Trophoblast cell (in vitro differentiated cells and primary cell): ENCODE results near the gene WLS.

ENCODE experiments used
- DNase-seq, 2 donors: peaks; one replicate each; pipeline ENCODE4 v3.0.0-alpha.2; 2016
- H2AFZ ChIP-seq: 2 replicates; pipeline ENCODE4 v1.6.1; 2013; ENCODE audit warnings: low read length, moderate library complexity, mild to moderate bottlenecking; ENCODE audit not compliant: insufficient read depth, poor library complexity
- H2AK5ac ChIP-seq: 2 replicates; pipeline ENCODE4 v1.6.1; 2013; ENCODE audit warnings: mild to moderate bottlenecking, low read length
- H2BK120ac ChIP-seq: 2 replicates; pipeline ENCODE4 v1.6.1; 2013; ENCODE audit warnings: low read length, mild to moderate bottlenecking, moderate library complexity; ENCODE audit not compliant: insufficient read depth, poor library complexity
- H2BK12ac ChIP-seq: 2 replicates; pipeline ENCODE4 v1.6.1; 2013; ENCODE audit warnings: mild to moderate bottlenecking, low read length, moderate library complexity
- H2BK5ac ChIP-seq: 2 replicates; pipeline ENCODE4 v1.6.1; 2013; ENCODE audit warnings: low read length, low read depth, moderate library complexity, mild to moderate bottlenecking; ENCODE audit not compliant: poor library complexity
- H3K14ac ChIP-seq: 2 replicates; pipeline ENCODE4 v1.6.1; 2013; ENCODE audit warnings: mild to moderate bottlenecking, low read length
- H3K18ac ChIP-seq: 2 replicates; pipeline ENCODE4 v1.6.1; 2013; ENCODE audit warnings: mild to moderate bottlenecking, low read length
- H3K23ac ChIP-seq: 2 replicates; pipeline ENCODE4 v1.6.1; 2013; ENCODE audit warnings: low read length
- H3K27ac ChIP-seq: 2 replicates; pipeline ENCODE4 v1.5.1; 2013; ENCODE audit warnings: low read depth, mild to moderate bottlenecking, inconsistent platforms, low read length, moderate library complexity
- H3K27me3 ChIP-seq: 2 replicates; pipeline ENCODE4 v1.6.1; 2013; ENCODE audit warnings: inconsistent platforms, mild to moderate bottlenecking, low read length, moderate library complexity; ENCODE audit not compliant: insufficient read depth
- H3K36me3 ChIP-seq, 2 experiments: 1 replicate in 1 of 2; 2 replicates in 1 of 2; pipeline ENCODE4 v1.6.1; 2013; ENCODE audit warnings: low read length in 2 of 2, mild to moderate bottlenecking in 2 of 2, moderate library complexity in 1 of 2; ENCODE audit not compliant: insufficient read depth in 2 of 2, control insufficient read depth in 1 of 2
- H3K4ac ChIP-seq: 2 replicates; pipeline ENCODE4 v1.6.1; 2013; ENCODE audit warnings: low read depth, mild to moderate bottlenecking, low read length, moderate library complexity
- H3K4me1 ChIP-seq, 2 experiments: 1 replicate in 1 of 2; 2 replicates in 1 of 2; pipeline ENCODE4 v1.6.1; 2013; ENCODE audit warnings: low read length in 2 of 2, mild to moderate bottlenecking in 2 of 2, moderate library complexity in 1 of 2; ENCODE audit not compliant: insufficient read depth in 2 of 2, control insufficient read depth in 1 of 2
- H3K4me2 ChIP-seq: 2 replicates; pipeline ENCODE4 v1.6.1; 2013; ENCODE audit warnings: inconsistent platforms, mild to moderate bottlenecking, low read length, moderate library complexity
- H3K4me3 ChIP-seq: 2 replicates; pipeline ENCODE4 v1.5.1; 2013; ENCODE audit warnings: mild to moderate bottlenecking, low read depth, low read length, inconsistent platforms
- H3K79me1 ChIP-seq: one replicate; pipeline ENCODE4 v1.6.1; 2013; ENCODE audit warnings: low read length
- H3K79me2 ChIP-seq: 2 replicates; pipeline ENCODE4 v1.6.1; 2013; ENCODE audit warnings: low read length, mild to moderate bottlenecking; ENCODE audit not compliant: control insufficient read depth, insufficient read depth, poor library complexity
- H3K9ac ChIP-seq: 2 replicates; pipeline ENCODE4 v1.6.1; 2013; ENCODE audit warnings: mild to moderate bottlenecking, low read length
- H3K9me3 ChIP-seq: 2 replicates; pipeline ENCODE4 v1.6.1; 2013; ENCODE audit warnings: low read depth, mild to moderate bottlenecking, control low read depth, inconsistent platforms, low read length; ENCODE audit not compliant: insufficient read depth
- H4K12ac ChIP-seq: 2 replicates; pipeline ENCODE4 v1.6.1; 2013; ENCODE audit warnings: low read depth, mild to moderate bottlenecking, low read length, moderate library complexity
- H4K8ac ChIP-seq: 2 replicates; pipeline ENCODE4 v1.6.1; 2013; ENCODE audit warnings: low read depth, mild to moderate bottlenecking, low read length, moderate library complexity
- H4K91ac ChIP-seq: one replicate; pipeline ENCODE4 v1.6.1; 2013; ENCODE audit warnings: low read depth, mild to moderate bottlenecking, low read length, moderate library complexity
- WGBS: extraction: QIAGEN DNeasy Blood & Tissue Kit; methylation state at CpG from one replicate; pipeline ENCODE4 v1.1.7; 2013; ENCODE audit warnings: missing lambda C conversion rate; ENCODE audit not compliant: insufficient read length, insufficient coverage; ENCODE audit errors: extremely low coverage; 5-methylcytosine and 5-hydroxymethylcytosine counted together

The WLS gene

DNA sequence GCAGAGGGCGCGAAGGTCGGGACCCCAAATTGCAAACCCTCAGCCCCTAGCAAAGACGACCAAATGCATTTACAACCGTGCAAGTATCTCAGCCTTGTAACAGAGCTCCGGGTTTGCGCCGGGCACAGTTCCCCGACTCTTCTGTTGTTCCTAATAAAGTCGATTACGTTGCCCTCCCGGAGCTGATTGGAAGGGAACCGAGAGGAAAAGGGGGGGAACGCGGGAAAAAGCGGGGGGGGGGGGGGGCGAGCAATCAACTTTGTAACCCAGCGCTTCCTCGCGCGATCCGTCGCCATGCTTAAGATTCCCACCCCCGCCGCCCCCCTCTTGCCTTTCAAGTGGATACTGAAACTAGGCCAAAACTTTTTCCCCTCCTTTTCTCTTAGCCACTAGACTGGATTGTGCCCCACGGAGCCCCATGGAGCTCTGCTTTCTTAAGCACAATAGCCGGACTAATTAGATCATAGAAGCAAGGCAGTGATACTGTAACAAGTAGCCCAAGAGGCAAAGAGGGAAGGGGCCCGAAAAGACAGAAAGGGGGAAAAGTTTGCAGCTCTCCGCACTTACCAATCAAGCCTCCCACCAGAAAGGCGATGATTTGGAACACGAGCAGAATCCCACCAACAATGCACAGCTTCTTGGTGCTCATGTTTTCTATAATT lies 565 bp downstream of the WLS start:
- H2BK5ac ChIP-seq = peak overlapping the region; percentile 79
- peak overlapping the region; percentile 67 for H3K14ac ChIP-seq
- H4K91ac ChIP-seq = peak overlapping the region; percentile 56
- WGBS = no CpG with 5 or more reads among the region's 31 CpGs
- H3K36me3 ChIP-seq = no peaks in the 10 kb centered on the region
- H3K27me3 ChIP-seq = no peaks in the 10 kb centered on the region
- peak overlapping the region; percentile 68 for H4K8ac ChIP-seq
- peak overlapping the region; percentile 93 for H3K4ac ChIP-seq
- peak overlapping the region; percentile 18 for H2AK5ac ChIP-seq
- peak overlapping the region; percentile 98 for H3K9ac ChIP-seq
- peak overlapping the region; percentile 95 for H3K4me2 ChIP-seq
- H3K27ac ChIP-seq = peak overlapping the region; percentile 60
- H3K23ac ChIP-seq = no peak overlapping the region
- peak in 1 of 2 donors; percentile 5 for DNase-seq
- peak overlapping the region; percentile 17 for H2AFZ ChIP-seq
- peaks cover 3% of the 10 kb centered on the region in 2 experiments for H3K4me1 ChIP-seq
- peak overlapping the region; percentile 91 for H3K4me3 ChIP-seq
- H2BK120ac ChIP-seq = peak overlapping the region; percentile 67
- H3K18ac ChIP-seq = peak overlapping the region; percentile 81
- no peaks in the 10 kb centered on the region for H3K9me3 ChIP-seq
- peak overlapping the region; percentile 19 for H4K12ac ChIP-seq
- H2BK12ac ChIP-seq = no peak overlapping the region
- H3K79me2 ChIP-seq = peaks cover 32% of the 10 kb centered on the region
- peaks cover 19% of the 10 kb centered on the region for H3K79me1 ChIP-seq

DNA sequence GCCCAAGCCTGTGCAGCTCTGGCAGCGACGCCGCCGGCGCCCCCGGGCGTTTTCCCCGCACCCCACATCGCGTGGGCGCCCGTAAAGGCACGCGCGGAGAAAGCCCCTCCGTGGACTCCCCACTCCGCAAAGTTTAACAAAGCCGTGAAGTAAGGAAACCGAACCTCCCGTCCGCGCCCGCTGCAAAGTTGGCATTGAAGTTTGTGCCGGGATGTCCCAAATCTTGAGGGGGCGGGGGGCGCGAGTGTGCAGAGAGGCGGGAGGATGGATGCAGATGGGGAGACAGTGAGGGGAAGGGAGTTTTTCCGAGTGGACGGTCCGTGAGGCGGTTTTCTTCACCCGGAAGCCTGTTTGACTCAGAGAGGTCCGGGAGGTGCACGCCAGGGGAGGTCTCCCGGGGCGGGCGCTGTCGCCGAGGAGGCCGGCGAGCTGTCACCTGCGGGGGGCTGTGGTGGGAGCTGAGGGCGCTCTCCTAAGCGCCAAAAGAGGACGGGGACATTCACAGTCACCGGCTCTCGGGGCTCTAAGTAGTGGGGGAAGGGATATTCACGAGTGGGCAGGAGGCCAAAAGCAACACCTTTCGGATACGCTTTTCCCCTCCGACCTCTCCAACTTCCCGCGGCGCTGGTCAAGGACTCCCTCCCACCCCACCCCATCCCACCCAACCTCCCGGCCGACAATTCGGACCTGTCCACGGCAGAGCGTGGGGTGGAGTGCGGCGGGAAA lies 1.3 kb downstream of the WLS start:
- no peaks in the 10 kb centered on the region for H3K36me3 ChIP-seq
- peaks cover 19% of the 10 kb centered on the region for H3K79me1 ChIP-seq

DNA sequence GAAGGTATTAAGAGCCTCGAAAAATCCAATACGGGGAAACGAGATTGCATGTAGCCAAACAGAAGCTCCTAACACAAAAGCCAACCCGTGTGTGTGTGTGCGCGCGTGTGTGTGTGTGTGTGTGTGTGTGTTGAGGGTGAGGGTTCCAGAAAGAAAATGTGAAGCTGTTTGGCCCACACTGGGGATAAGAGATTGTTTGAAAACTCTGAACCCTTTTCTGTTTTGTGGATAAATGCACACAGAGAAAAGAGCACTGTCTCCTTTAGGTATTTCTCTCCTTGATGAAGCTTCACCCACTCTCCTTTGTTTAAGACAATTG lies 1.9 kb downstream of the WLS start:
- H2AFZ ChIP-seq = no peak overlapping the region
- peak overlapping the region; percentile 35 for H3K9ac ChIP-seq
- H2BK12ac ChIP-seq = no peak overlapping the region
- H2BK120ac ChIP-seq = peak overlapping the region; percentile 7
- no peak overlapping the region for H2AK5ac ChIP-seq
- no peak overlapping the region for H4K91ac ChIP-seq
- H4K8ac ChIP-seq = peak overlapping the region; percentile 48
- no peak overlapping the region for H3K23ac ChIP-seq
- peak overlapping the region; percentile 91 for H3K4me3 ChIP-seq
- no peak overlapping the region for H4K12ac ChIP-seq
- H3K14ac ChIP-seq = peak overlapping the region; percentile 47
- H3K79me1 ChIP-seq = peaks cover 19% of the 10 kb centered on the region
- no CpG with 5 or more reads among the region's 7 CpGs for WGBS
- no peaks in the 10 kb centered on the region for H3K27me3 ChIP-seq
- peaks cover 3% of the 10 kb centered on the region in 2 experiments for H3K4me1 ChIP-seq
- no peaks in the 10 kb centered on the region for H3K36me3 ChIP-seq
- peak overlapping the region; percentile 89 for H3K4ac ChIP-seq
- H3K18ac ChIP-seq = no peak overlapping the region
- peak overlapping the region; percentile 95 for H3K4me2 ChIP-seq
- H3K9me3 ChIP-seq = no peaks in the 10 kb centered on the region
- DNase-seq = no peak
- H3K79me2 ChIP-seq = peaks cover 32% of the 10 kb centered on the region
- peak overlapping the region; percentile 88 for H2BK5ac ChIP-seq
- peak overlapping the region; percentile 52 for H3K27ac ChIP-seq

More for the DNA sequence above, 1.3 kb downstream of the WLS start:
- Histone ChIP-seq H3K4ac (peak overlapping the region; percentile 93), H3K27ac (peak overlapping the region; percentile 60), H4K91ac (peak overlapping the region; percentile 56), H3K14ac (peak overlapping the region; percentile 67), H3K23ac (no peak overlapping the region), H4K12ac (peak overlapping the region; percentile 9), H3K18ac (peak overlapping the region; percentile 35), H2BK5ac (peak overlapping the region; percentile 88), H4K8ac (peak overlapping the region; percentile 48), H2AK5ac (peak overlapping the region; percentile 66), H3K9ac (peak overlapping the region; percentile 88), H3K9me3 (no peaks in the 10 kb centered on the region), H3K27me3 (no peaks in the 10 kb centered on the region), H3K4me3 (peak overlapping the region; percentile 91), H2BK120ac (peak overlapping the region; percentile 54), H3K4me2 (peak overlapping the region; percentile 95), H2AFZ (peak overlapping the region; percentile 3), H3K79me2 (peaks cover 32% of the 10 kb centered on the region), H2BK12ac (no peak overlapping the region), H3K4me1 (peaks cover 3% of the 10 kb centered on the region in 2 experiments)
- WGBS = no CpG with 5 or more reads among the region's 62 CpGs
- no peak for DNase-seq

DNA sequence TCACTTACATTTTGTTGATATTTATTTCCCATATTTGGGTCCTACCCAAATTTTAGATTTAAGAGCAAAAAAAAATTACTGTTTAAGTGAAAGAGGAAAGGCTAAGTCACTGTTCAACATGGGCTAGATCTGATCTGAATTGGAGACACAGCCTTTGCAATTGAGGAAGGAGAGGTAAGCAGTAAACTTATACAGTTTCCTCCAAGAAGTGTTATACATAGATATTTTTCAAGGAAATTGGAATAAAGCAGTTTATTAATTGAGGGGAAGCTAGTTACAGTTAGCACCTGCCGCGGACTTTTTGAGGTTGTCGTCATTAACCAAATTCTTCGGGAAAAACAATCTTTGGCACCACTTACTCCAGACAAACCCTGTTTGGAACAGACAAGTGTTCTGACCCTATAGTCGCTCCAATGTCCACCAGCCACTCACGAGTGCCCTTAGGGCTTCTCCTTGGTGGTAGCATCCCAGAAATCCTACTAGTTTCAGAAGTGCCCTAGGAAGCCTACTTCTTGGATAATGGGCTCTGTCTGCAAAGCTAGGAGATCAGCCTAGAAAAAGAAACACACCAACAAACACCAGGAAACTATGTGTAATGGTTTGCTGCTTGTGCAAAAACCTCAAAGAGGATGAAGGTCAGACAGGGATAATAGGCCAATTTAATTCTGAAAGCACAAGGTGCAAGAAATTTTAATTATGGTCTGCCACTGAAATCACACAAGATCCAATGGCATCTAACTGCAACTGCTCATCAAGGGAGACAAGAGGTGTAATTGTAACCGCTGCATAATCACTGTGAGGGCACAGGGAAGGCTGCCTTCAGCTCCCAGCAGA lies 2.5 kb downstream of the WLS start:
- DNase-seq = no peak
- no CpG with 5 or more reads among the region's 7 CpGs for WGBS
- peak overlapping the region; percentile 7 for H2BK120ac ChIP-seq

More for the DNA sequence above, 2.5 kb downstream of the WLS start:
- Histone ChIP-seq H3K79me2 (peaks cover 33% of the 10 kb centered on the region), H4K12ac (no peak overlapping the region), H4K8ac (peak overlapping the region; percentile 43), H3K4me1 (peaks cover 3 to 5% of the 10 kb centered on the region in 2 experiments), H3K4me2 (peak overlapping the region; percentile 95), H3K27ac (peak overlapping the region; percentile 52), H3K9ac (peak overlapping the region; percentile 35), H3K14ac (peak overlapping the region; percentile 47), H4K91ac (no peak overlapping the region), H3K79me1 (peaks cover 19% of the 10 kb centered on the region), H3K27me3 (no peaks in the 10 kb centered on the region), H2AK5ac (no peak overlapping the region), H3K4me3 (peak overlapping the region; percentile 55), H2AFZ (no peak overlapping the region), H3K36me3 (no peaks in the 10 kb centered on the region), H2BK5ac (peak overlapping the region; percentile 26), H3K18ac (no peak overlapping the region), H2BK12ac (no peak overlapping the region), H3K23ac (no peak overlapping the region), H3K9me3 (no peaks in the 10 kb centered on the region), H3K4ac (peak overlapping the region; percentile 89)
